Activated CD4-positive, alpha-beta memory T cell treated with anti-CD3 and anti-CD28 coated beads, Interleukin-2, amount 10 ng/mL, durations not matched to agents 7 days and 5 days (primary cell): ENCODE measurements around the gene PAX4. TPM values are rescaled to one million over a fixed set of nuclear protein-coding genes. Genes with fewer than 3 reads are reported as not detected.
A peak's percentile ranks its signal among the peaks of the same experiment; 100 is the strongest.

Experiments
- CTCF ChIA-PET: fragments of 350-600 bp; sonication (Branson Sonifier 250); formaldehyde crosslinking; loops from one replicate; lab custom pipeline; 2021; ENCODE audit warnings: antibody characterized with exemption, inconsistent platforms; lab: Charles Lee
- POLR2A ChIA-PET: fragments of 350-600 bp; sonication (Branson Sonifier 250); formaldehyde crosslinking; loops from one replicate; lab custom pipeline; 2021; ENCODE audit warnings: antibody characterized with exemption; lab: Charles Lee
- DNase-seq: peaks from one replicate; pipeline ENCODE4 v3.0.0-alpha.2; 2020
- H3K27ac Mint-ChIP-seq: one replicate; pipeline ENCODE4 v1.8.0; 2021; ENCODE audit warnings: mild to moderate bottlenecking, mixed read lengths
- H3K27me3 Mint-ChIP-seq: one replicate; pipeline ENCODE4 v1.8.0; 2021; ENCODE audit warnings: mixed read lengths
- H3K36me3 Mint-ChIP-seq: one replicate; pipeline ENCODE4 v1.8.0; 2021; ENCODE audit warnings: low read depth, mixed read lengths
- H3K4me1 Mint-ChIP-seq: one replicate; pipeline ENCODE4 v1.8.0; 2021; ENCODE audit warnings: mixed read lengths
- H3K4me3 Mint-ChIP-seq: one replicate; pipeline ENCODE4 v1.8.0; 2021; ENCODE audit warnings: mild to moderate bottlenecking, mixed read lengths
- H3K9me3 Mint-ChIP-seq: one replicate; pipeline ENCODE4 v1.8.0; 2021; ENCODE audit warnings: mixed read lengths
- total RNA-seq, 2 experiments: library from RNA; stranded (reverse); gene quantifications; one replicate each; pipeline ENCODE4 v1.2.3, GENCODE V29; 2021

PAX4 gene
- total RNA-seq, 2 experiments from 2014 or later = not detected

GRCh38 chr7:127651556-127652332 is 33.8 kb upstream of the PAX4 start, which contains the start of gene SND1:
TSS of gene SND1 (plus strand) at chr7:127652194. CDS start at chr7:127652374, 180 bp downstream.
- ChIA-PET POLR2A (interaction anchor here (0.8 to 2.5 kb wide), 7 partner anchors 9 to 260 kb away, joined by 3 to 18 read pairs (median 5); partner anchors contain the start of genes ARF5, GCC1 and ZNF800), CTCF (interaction anchor here (1.5 kb wide), 1 partner anchor 67 kb away, joined by 5 read pairs; the partner anchor contains the start of gene GCC1)
- peaks cover 31% of the 10 kb centered on the region for H3K36me3 Mint-ChIP-seq
- H3K4me1 Mint-ChIP-seq = peaks cover 37% of the 10 kb centered on the region
- DNase-seq = peak; percentile 99
- H3K4me3 Mint-ChIP-seq = peak within 1 kb of the TSS; percentile 98
- H3K9me3 Mint-ChIP-seq = no peaks in the 10 kb centered on the region
- H3K27me3 Mint-ChIP-seq = no peaks in the 10 kb centered on the region
- H3K27ac Mint-ChIP-seq = peak within 1 kb of the TSS; percentile 95

GRCh38 chr7:127650847-127651555 is 33.1 kb upstream of the PAX4 start:
- Mint-ChIP-seq H3K4me3 (peak overlapping the region; percentile 98), H3K27me3 (no peaks in the 10 kb centered on the region), H3K9me3 (no peaks in the 10 kb centered on the region), H3K4me1 (peaks cover 37% of the 10 kb centered on the region), H3K36me3 (peaks cover 31% of the 10 kb centered on the region), H3K27ac (peak overlapping the region; percentile 95)
- POLR2A ChIA-PET = interaction anchor here (0.8 to 2.5 kb wide), 7 partner anchors 8 to 259 kb away, joined by 3 to 18 read pairs (median 5); partner anchors contain the start of genes ARF5, GCC1 and ZNF800
- CTCF ChIA-PET = interaction anchor here (1.5 kb wide), 1 partner anchor 66 kb away, joined by 5 read pairs; the partner anchor contains the start of gene GCC1
- peak; percentile 18 for DNase-seq

- peaks cover 17% of the 10 kb centered on the region for H3K4me1 Mint-ChIP-seq
- DNase-seq = no peak
- ChIA-PET POLR2A (no interaction called here), CTCF (no interaction called here)
- no peak overlapping the region for H3K4me3 Mint-ChIP-seq
- peaks cover 15% of the 10 kb centered on the region for H3K36me3 Mint-ChIP-seq
- H3K9me3 Mint-ChIP-seq = no peaks in the 10 kb centered on the region
- no peak overlapping the region for H3K27ac Mint-ChIP-seq
- peaks cover 1% of the 10 kb centered on the region for H3K27me3 Mint-ChIP-seq
Measured at GRCh38 chr7:127648986-127649385, 31.0 kb upstream of the PAX4 start.

GRCh38 chr7:127647636-127648035 is 29.7 kb upstream of the PAX4 start:
- CTCF ChIA-PET = no interaction called here

GRCh38 chr7:127644484-127644883 is 26.5 kb upstream of the PAX4 start:
- Mint-ChIP-seq H3K27me3 (peaks cover 13% of the 10 kb centered on the region), H3K4me3 (no peak overlapping the region), H3K36me3 (no peaks in the 10 kb centered on the region), H3K4me1 (no peaks in the 10 kb centered on the region), H3K9me3 (no peaks in the 10 kb centered on the region), H3K27ac (no peak overlapping the region)
- DNase-seq = no peak
- CTCF ChIA-PET = no interaction called here
- POLR2A ChIA-PET = no interaction called here

More at GRCh38 chr7:127647636-127648035, 29.7 kb upstream of the PAX4 start:
- Mint-ChIP-seq H3K36me3 (peaks cover 7% of the 10 kb centered on the region), H3K9me3 (no peaks in the 10 kb centered on the region), H3K4me1 (peaks cover 6% of the 10 kb centered on the region), H3K27ac (no peak overlapping the region), H3K27me3 (peaks cover 1% of the 10 kb centered on the region), H3K4me3 (no peak overlapping the region)
- no peak for DNase-seq
- POLR2A ChIA-PET = no interaction called here

- DNase-seq = no peak
- ChIA-PET CTCF (no interaction called here), POLR2A (no interaction called here)
- Mint-ChIP-seq H3K27ac (no peak overlapping the region), H3K9me3 (no peaks in the 10 kb centered on the region), H3K4me1 (no peaks in the 10 kb centered on the region), H3K36me3 (no peaks in the 10 kb centered on the region), H3K27me3 (peaks cover 38% of the 10 kb centered on the region), H3K4me3 (no peak overlapping the region)
Measured at GRCh38 chr7:127638197-127638596, 20.3 kb upstream of the PAX4 start.

GRCh38 chr7:127635659-127636285 is 17.8 kb upstream of the PAX4 start:
- no peak for DNase-seq
- Mint-ChIP-seq H3K4me3 (no peak overlapping the region), H3K4me1 (no peaks in the 10 kb centered on the region), H3K9me3 (no peaks in the 10 kb centered on the region), H3K36me3 (no peaks in the 10 kb centered on the region), H3K27me3 (peaks cover 37% of the 10 kb centered on the region), H3K27ac (no peak overlapping the region)
- ChIA-PET CTCF (no interaction called here), POLR2A (no interaction called here)

- POLR2A ChIA-PET = no interaction called here
- H3K27me3 Mint-ChIP-seq = peaks cover 20% of the 10 kb centered on the region
- no peak overlapping the region for H3K4me3 Mint-ChIP-seq
- no peaks in the 10 kb centered on the region for H3K9me3 Mint-ChIP-seq
- no peaks in the 10 kb centered on the region for H3K4me1 Mint-ChIP-seq
- DNase-seq = no peak
- CTCF ChIA-PET = interaction anchor here (1.5 kb wide), 1 partner anchor 185 kb away, joined by 3 read pairs; no protein-coding TSS in a partner anchor
- H3K27ac Mint-ChIP-seq = no peak overlapping the region
- no peaks in the 10 kb centered on the region for H3K36me3 Mint-ChIP-seq
Measured at GRCh38 chr7:127632276-127632910, 14.5 kb upstream of the PAX4 start.

GRCh38 chr7:127629268-127629854 is 11.4 kb upstream of the PAX4 start:
- no peaks in the 10 kb centered on the region for H3K36me3 Mint-ChIP-seq
- POLR2A ChIA-PET = interaction anchor here (0.6 kb wide), 1 partner anchor 399 kb away, joined by 3 read pairs; no protein-coding TSS in a partner anchor
- peak; percentile 28 for DNase-seq

GRCh38 chr7:127628445-127628844 is 10.5 kb upstream of the PAX4 start:
- DNase-seq = no peak
- no peaks in the 10 kb centered on the region for H3K4me1 Mint-ChIP-seq
- H3K9me3 Mint-ChIP-seq = no peaks in the 10 kb centered on the region
- no peaks in the 10 kb centered on the region for H3K36me3 Mint-ChIP-seq
- peaks cover 26% of the 10 kb centered on the region for H3K27me3 Mint-ChIP-seq
- no peak overlapping the region for H3K4me3 Mint-ChIP-seq
- no peak overlapping the region for H3K27ac Mint-ChIP-seq
- CTCF ChIA-PET = interaction anchor here (0.8 to 1.5 kb wide), 4 partner anchors 11 to 110 kb away, joined by 3 to 5 read pairs (median 3); no protein-coding TSS in a partner anchor
- POLR2A ChIA-PET = no interaction called here

More at GRCh38 chr7:127629268-127629854, 11.4 kb upstream of the PAX4 start:
- peaks cover 27% of the 10 kb centered on the region for H3K27me3 Mint-ChIP-seq
- H3K27ac Mint-ChIP-seq = no peak overlapping the region
- H3K4me3 Mint-ChIP-seq = no peak overlapping the region
- CTCF ChIA-PET = interaction anchor here (0.8 to 1.5 kb wide), 4 partner anchors 10 to 111 kb away, joined by 3 to 5 read pairs (median 3); no protein-coding TSS in a partner anchor
- no peaks in the 10 kb centered on the region for H3K4me1 Mint-ChIP-seq
- no peaks in the 10 kb centered on the region for H3K9me3 Mint-ChIP-seq

- POLR2A ChIA-PET = no interaction called here
- Mint-ChIP-seq H3K9me3 (no peaks in the 10 kb centered on the region), H3K4me3 (no peak overlapping the region), H3K27ac (no peak overlapping the region), H3K27me3 (peaks cover 43% of the 10 kb centered on the region), H3K4me1 (no peaks in the 10 kb centered on the region), H3K36me3 (no peaks in the 10 kb centered on the region)
- no peak for DNase-seq
- CTCF ChIA-PET = no interaction called here
Measured at GRCh38 chr7:127625331-127625730, 7.4 kb upstream of the PAX4 start.
